ENCODE results near the gene OR10AG1. TPM values are rescaled to one million over a fixed set of nuclear protein-coding genes. Genes with fewer than 3 reads are reported as not detected.

OR10AG1 gene
- total and polyA plus RNA-seq, 7 donors: not detected

- Histone ChIP-seq H3K27me3 (ENCODE audit: insufficient read depth in 3 of 3, low read length in 2 of 3) (no peaks in the 10 kb centered on the region), H3K4me3 (no peak overlapping the region), H3K4me1 (no peaks in the 10 kb centered on the region), H3K27ac (no peak overlapping the region), H3K9me3 (peaks cover 4% of the 10 kb centered on the region), H3K36me3 (ENCODE audit: insufficient read depth in 1 of 2, low read depth in 1 of 2) (no peaks in the 10 kb centered on the region)
- no peak for DNase-seq
- TF ChIP-seq, protein P1, sequence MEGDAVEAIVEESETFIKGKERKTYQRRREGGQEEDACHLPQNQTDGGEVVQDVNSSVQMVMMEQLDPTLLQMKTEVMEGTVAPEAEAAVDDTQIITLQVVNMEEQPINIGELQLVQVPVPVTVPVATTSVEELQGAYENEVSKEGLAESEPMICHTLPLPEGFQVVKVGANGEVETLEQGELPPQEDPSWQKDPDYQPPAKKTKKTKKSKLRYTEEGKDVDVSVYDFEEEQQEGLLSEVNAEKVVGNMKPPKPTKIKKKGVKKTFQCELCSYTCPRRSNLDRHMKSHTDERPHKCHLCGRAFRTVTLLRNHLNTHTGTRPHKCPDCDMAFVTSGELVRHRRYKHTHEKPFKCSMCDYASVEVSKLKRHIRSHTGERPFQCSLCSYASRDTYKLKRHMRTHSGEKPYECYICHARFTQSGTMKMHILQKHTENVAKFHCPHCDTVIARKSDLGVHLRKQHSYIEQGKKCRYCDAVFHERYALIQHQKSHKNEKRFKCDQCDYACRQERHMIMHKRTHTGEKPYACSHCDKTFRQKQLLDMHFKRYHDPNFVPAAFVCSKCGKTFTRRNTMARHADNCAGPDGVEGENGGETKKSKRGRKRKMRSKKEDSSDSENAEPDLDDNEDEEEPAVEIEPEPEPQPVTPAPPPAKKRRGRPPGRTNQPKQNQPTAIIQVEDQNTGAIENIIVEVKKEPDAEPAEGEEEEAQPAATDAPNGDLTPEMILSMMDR (IDR thresholded peaks at IDR 0.05): no peak
- intact Hi-C loops (cut with DNase I): no loop called here
- 82 to 91% (median 89%) methylated on average over 3 of the region's 3 CpGs for WGBS, 3 donors
- no peak for ATAC-seq
Observed at GRCh38 chr11:55970935-55971334, 1.2 kb upstream of the OR10AG1 start.

GRCh38 chr11:55967914-55968313, 1.8 kb downstream of the OR10AG1 start:
- intact Hi-C loops (cut with DNase I): no loop called here
- no peak overlapping the region for H3K27ac ChIP-seq
- DNase-seq: no peak
- TF ChIP-seq, protein P1 (IDR thresholded peaks at IDR 0.05): no peak
- WGBS, 3 donors: 80 to 85% (median 81%) methylated on average over 5 of the region's 5 CpGs
- H3K27me3 ChIP-seq (ENCODE audit: insufficient read depth in 3 of 3, low read length in 2 of 3): no peaks in the 10 kb centered on the region
- no peak for ATAC-seq
- H3K4me3 ChIP-seq: no peak overlapping the region
- no peaks in the 10 kb centered on the region for H3K4me1 ChIP-seq
- H3K9me3 ChIP-seq: peaks cover 4% of the 10 kb centered on the region
- no peaks in the 10 kb centered on the region for H3K36me3 ChIP-seq (ENCODE audit: insufficient read depth in 1 of 2, low read depth in 1 of 2)

GRCh38 chr11:55966391-55966790, 3.4 kb downstream of the OR10AG1 start:
- Histone ChIP-seq H3K27ac (no peak overlapping the region), H3K27me3 (ENCODE audit: insufficient read depth in 3 of 3, low read length in 2 of 3) (no peaks in the 10 kb centered on the region), H3K4me1 (no peaks in the 10 kb centered on the region), H3K4me3 (no peak overlapping the region), H3K9me3 (peaks cover 2% of the 10 kb centered on the region), H3K36me3 (ENCODE audit: insufficient read depth in 1 of 2, low read depth in 1 of 2) (no peaks in the 10 kb centered on the region)
- DNase-seq: no peak
- intact Hi-C loops (cut with DNase I): no loop called here
- TF ChIP-seq, protein P1 (IDR thresholded peaks at IDR 0.05): no peak
- no peak for ATAC-seq
- WGBS, 3 donors: 64 to 71% (median 68%) methylated on average over 2 of the region's 2 CpGs

- no peak for ATAC-seq
- TF ChIP-seq, protein P1 (IDR thresholded peaks at IDR 0.05): no peak
- Histone ChIP-seq H3K4me3 (no peak overlapping the region), H3K4me1 (no peaks in the 10 kb centered on the region), H3K36me3 (ENCODE audit: insufficient read depth in 1 of 2, low read depth in 1 of 2) (no peaks in the 10 kb centered on the region), H3K27me3 (ENCODE audit: insufficient read depth in 3 of 3, low read length in 2 of 3) (no peaks in the 10 kb centered on the region), H3K27ac (no peak overlapping the region), H3K9me3 (no peaks in the 10 kb centered on the region)
- intact Hi-C loops (cut with DNase I): no loop called here
- DNase-seq: no peak
- WGBS, 3 donors: 71 to 79% (median 71%) methylated on average over 4 of the region's 4 CpGs
Observed at GRCh38 chr11:55956521-55956920, 13.2 kb downstream of the OR10AG1 start.

- DNase-seq: no peak
- Histone ChIP-seq H3K9me3 (no peaks in the 10 kb centered on the region), H3K27me3 (ENCODE audit: insufficient read depth in 3 of 3, low read length in 2 of 3) (no peaks in the 10 kb centered on the region), H3K27ac (no peak overlapping the region), H3K36me3 (ENCODE audit: insufficient read depth in 1 of 2, low read depth in 1 of 2) (no peaks in the 10 kb centered on the region), H3K4me3 (no peak overlapping the region), H3K4me1 (no peaks in the 10 kb centered on the region)
- intact Hi-C loops (cut with DNase I): loop anchor here in 1 of 2 donors (10.0 kb wide), 1 partner anchor 1295 kb away; no protein-coding TSS in a partner anchor
- TF ChIP-seq, protein P1 (IDR thresholded peaks at IDR 0.05): no peak
- no peak for ATAC-seq
- WGBS, 3 donors: 52 to 68% (median 57%) methylated on average over 4 of the region's 4 CpGs
Observed at GRCh38 chr11:55949330-55949729, 20.4 kb downstream of the OR10AG1 start.

Data from psoas muscle (tissue), 8 donors.